H9 (cell line): ENCODE data around the gene ENPP6. TPM values are rescaled to one million over a fixed set of nuclear protein-coding genes. Genes with fewer than 3 reads are reported as not detected.

ENCODE experiments used
- DNase-seq: peaks from one replicate; pipeline ENCODE4 v3.0.0-alpha.2; 2017
- H2AFZ ChIP-seq: one replicate; pipeline ENCODE4 v1.6.1; 2013; ENCODE audit warnings: mild to moderate bottlenecking, low read length, control low read depth, moderate library complexity
- H2AK5ac ChIP-seq: 2 replicates; pipeline ENCODE4 v1.6.1; 2013; ENCODE audit warnings: low read length, control low read depth, mixed read lengths; ENCODE audit not compliant: insufficient read length
- H2BK120ac ChIP-seq: one replicate; pipeline ENCODE4 v1.6.1; 2013; ENCODE audit warnings: low read depth, mild to moderate bottlenecking, low read length, control low read depth, inconsistent platforms; ENCODE audit not compliant: poor library complexity, severe bottlenecking
- H2BK12ac ChIP-seq: 2 replicates; pipeline ENCODE4 v1.6.1; 2013; ENCODE audit warnings: low read length, control low read depth, mixed read lengths, low read depth; ENCODE audit not compliant: insufficient read length
- H2BK15ac ChIP-seq: 2 replicates; pipeline ENCODE4 v1.6.1; 2013; ENCODE audit warnings: low read depth, low read length, control low read depth
- H2BK20ac ChIP-seq: one replicate; pipeline ENCODE4 v1.6.1; 2013; ENCODE audit warnings: low read depth, mild to moderate bottlenecking, low read length, control low read depth, inconsistent platforms; ENCODE audit not compliant: poor library complexity, severe bottlenecking
- H2BK5ac ChIP-seq: 2 replicates; pipeline ENCODE4 v1.6.1; 2013; ENCODE audit warnings: low read length, control low read depth, mixed read lengths; ENCODE audit not compliant: insufficient read length
- H3K14ac ChIP-seq: 2 replicates; pipeline ENCODE4 v1.6.1; 2013; ENCODE audit warnings: low read length, control low read depth; ENCODE audit not compliant: insufficient read depth
- H3K18ac ChIP-seq: 2 replicates; pipeline ENCODE4 v1.6.1; 2013; ENCODE audit warnings: low read depth, mild to moderate bottlenecking, mixed read lengths, low read length, control low read depth; ENCODE audit not compliant: insufficient read length
- H3K23ac ChIP-seq: 2 replicates; pipeline ENCODE4 v1.6.1; 2013; ENCODE audit warnings: low read length, control low read depth, mixed read lengths, low read depth; ENCODE audit not compliant: insufficient read length
- H3K23me2 ChIP-seq: 2 replicates; pipeline ENCODE4 v1.6.1; 2013; ENCODE audit warnings: low read depth, mild to moderate bottlenecking, mixed read lengths, low read length, control low read depth; ENCODE audit not compliant: insufficient read length, poor library complexity, severe bottlenecking
- H3K27ac ChIP-seq: 2 replicates; pipeline ENCODE4 v1.5.1; 2013; ENCODE audit warnings: low read length, control low read depth, mixed read lengths, low read depth; ENCODE audit not compliant: insufficient read length
- H3K27me3 ChIP-seq: 2 replicates; pipeline ENCODE4 v1.6.1; 2013; ENCODE audit warnings: low read length, control low read depth, inconsistent platforms; ENCODE audit not compliant: insufficient read depth
- H3K4ac ChIP-seq: 2 replicates; pipeline ENCODE4 v1.6.1; 2013; ENCODE audit warnings: low read depth, mild to moderate bottlenecking, control low read depth, inconsistent platforms, low read length, moderate library complexity
- H3K4me1 ChIP-seq: 2 replicates; pipeline ENCODE4 v1.6.1; 2013; ENCODE audit warnings: low read length, control low read depth, inconsistent platforms; ENCODE audit not compliant: insufficient read depth
- H3K4me2 ChIP-seq: 2 replicates; pipeline ENCODE4 v1.6.1; 2013; ENCODE audit warnings: low read length, control low read depth, mixed read lengths; ENCODE audit not compliant: insufficient read length, insufficient read depth
- H3K56ac ChIP-seq: 2 replicates; pipeline ENCODE4 v1.6.1; 2013; ENCODE audit warnings: low read depth, mild to moderate bottlenecking, mixed read lengths, low read length, control low read depth; ENCODE audit not compliant: insufficient read length
- H3K79me1 ChIP-seq: 2 replicates; pipeline ENCODE4 v1.6.1; 2013; ENCODE audit warnings: low read depth, mild to moderate bottlenecking, moderate library complexity, low read length, control low read depth, inconsistent platforms; ENCODE audit not compliant: insufficient read depth, poor library complexity, severe bottlenecking
- H3K79me2 ChIP-seq: 2 replicates; pipeline ENCODE4 v1.6.1; 2013; ENCODE audit warnings: low read length, control low read depth, inconsistent platforms; ENCODE audit not compliant: insufficient read depth
- H3K9ac ChIP-seq: 2 replicates; pipeline ENCODE4 v1.6.1; 2013; ENCODE audit warnings: low read length, control low read depth, mixed read lengths; ENCODE audit not compliant: insufficient read length; ENCODE audit errors: extremely low read depth
- H3K9me3 ChIP-seq: one replicate; pipeline ENCODE4 v1.6.1; 2013; ENCODE audit warnings: low read depth, low read length, inconsistent platforms; ENCODE audit not compliant: control insufficient read depth
- H3T11ph ChIP-seq: one replicate; pipeline ENCODE4 v1.6.1; 2013; ENCODE audit warnings: mild to moderate bottlenecking, low read length, control low read depth, inconsistent platforms
- H4K20me1 ChIP-seq: one replicate; pipeline ENCODE4 v1.6.1; 2013; ENCODE audit not compliant: control insufficient read depth, insufficient read length, insufficient read depth
- H4K5ac ChIP-seq: 2 replicates; pipeline ENCODE4 v1.6.1; 2013; ENCODE audit warnings: low read depth, mild to moderate bottlenecking, mixed read lengths, low read length, control low read depth; ENCODE audit not compliant: insufficient read length
- H4K8ac ChIP-seq: replicated peaks from 2 replicates; pipeline ENCODE4 v1.6.1; 2013; ENCODE audit warnings: low read length, control low read depth, mixed read lengths, low read depth; ENCODE audit not compliant: insufficient read length
- H4K91ac ChIP-seq: 2 replicates; pipeline ENCODE4 v1.6.1; 2013; ENCODE audit warnings: low read depth, mild to moderate bottlenecking, moderate library complexity, mixed read lengths, low read length, control low read depth; ENCODE audit not compliant: insufficient read length
- H3K27ac Mint-ChIP-seq, 3 experiments: 2 replicates in 2 of 3; 3 replicates in 1 of 3; pipeline ENCODE4 v1.8.0; 2020 to 2021; ENCODE audit warnings: mixed read lengths in 3 of 3, mild to moderate bottlenecking in 1 of 3, moderate library complexity in 1 of 3
- H3K27me3 Mint-ChIP-seq: 2 replicates; pipeline ENCODE4 v1.8.0; 2021; ENCODE audit warnings: low read depth, mild to moderate bottlenecking, moderate library complexity, mixed read lengths
- H3K36me3 Mint-ChIP-seq, 3 experiments: 2 replicates in 2 of 3; 3 replicates in 1 of 3; pipeline ENCODE4 v1.8.0; 2020 to 2021; ENCODE audit warnings: low read depth in 3 of 3, mixed read lengths in 3 of 3; ENCODE audit not compliant: insufficient read depth in 1 of 3
- H3K4me1 Mint-ChIP-seq, 2 experiments: 2 replicates each; pipeline ENCODE4 v1.8.0; 2020; ENCODE audit warnings: mixed read lengths in 2 of 2
- H3K4me3 Mint-ChIP-seq, 2 experiments: 2 replicates in 1 of 2; 3 replicates in 1 of 2; pipeline ENCODE4 v1.8.0; 2020 to 2021; ENCODE audit warnings: mild to moderate bottlenecking in 2 of 2, mixed read lengths in 2 of 2, moderate library complexity in 1 of 2
- H3K9me3 Mint-ChIP-seq, 2 experiments: 2 replicates in 1 of 2; 3 replicates in 1 of 2; pipeline ENCODE4 v1.8.0; 2020; ENCODE audit warnings: mild to moderate bottlenecking in 2 of 2, mixed read lengths in 2 of 2, moderate library complexity in 1 of 2
- WGBS: extraction: QIAGEN DNeasy Blood & Tissue Kit; methylation state at CpG from one replicate; pipeline ENCODE4 v1.1.7; 2013; ENCODE audit warnings: missing lambda C conversion rate, low lambda C conversion rate, mixed read lengths; ENCODE audit not compliant: insufficient read length; ENCODE audit errors: extremely low coverage; 5-methylcytosine and 5-hydroxymethylcytosine counted together
- total RNA-seq: library from RNA; stranded (reverse); gene quantifications from 2 replicates; pipeline ENCODE4 v1.2.1, GENCODE V29; 2021
- TF ChIP-seq, protein P1 (sequence below): fragments of 200-600 bp; sonication (generic); conservative IDR thresholded peaks from 3 replicates; pipeline ENCODE4 v1.8.0; 2021; ENCODE audit warnings: antibody characterized with exemption, mild to moderate bottlenecking

ENPP6 gene
- total RNA-seq, 1 experiment from 2014 or later: not detected

- no peak overlapping the region for H3K14ac ChIP-seq
- no peak overlapping the region for H3K4me3 Mint-ChIP-seq
- no peak overlapping the region for H3K27ac ChIP-seq
- no CpG with 5 or more reads among the region's 10 CpGs for WGBS
- no peak overlapping the region for H3K18ac ChIP-seq
- H3K9ac ChIP-seq: no peak overlapping the region
- H4K91ac ChIP-seq: no peak overlapping the region
- H3K36me3 Mint-ChIP-seq: no peaks in the 10 kb centered on the region
- no peaks in the 10 kb centered on the region for H3K9me3 ChIP-seq
- H4K8ac ChIP-seq: no peak overlapping the region
- H3K56ac ChIP-seq: no peak overlapping the region
- H3K79me2 ChIP-seq: no peaks in the 10 kb centered on the region
- H3K27ac Mint-ChIP-seq: no peak overlapping the region; a peak in 1 of 7 replicates
- TF ChIP-seq, protein P1, sequence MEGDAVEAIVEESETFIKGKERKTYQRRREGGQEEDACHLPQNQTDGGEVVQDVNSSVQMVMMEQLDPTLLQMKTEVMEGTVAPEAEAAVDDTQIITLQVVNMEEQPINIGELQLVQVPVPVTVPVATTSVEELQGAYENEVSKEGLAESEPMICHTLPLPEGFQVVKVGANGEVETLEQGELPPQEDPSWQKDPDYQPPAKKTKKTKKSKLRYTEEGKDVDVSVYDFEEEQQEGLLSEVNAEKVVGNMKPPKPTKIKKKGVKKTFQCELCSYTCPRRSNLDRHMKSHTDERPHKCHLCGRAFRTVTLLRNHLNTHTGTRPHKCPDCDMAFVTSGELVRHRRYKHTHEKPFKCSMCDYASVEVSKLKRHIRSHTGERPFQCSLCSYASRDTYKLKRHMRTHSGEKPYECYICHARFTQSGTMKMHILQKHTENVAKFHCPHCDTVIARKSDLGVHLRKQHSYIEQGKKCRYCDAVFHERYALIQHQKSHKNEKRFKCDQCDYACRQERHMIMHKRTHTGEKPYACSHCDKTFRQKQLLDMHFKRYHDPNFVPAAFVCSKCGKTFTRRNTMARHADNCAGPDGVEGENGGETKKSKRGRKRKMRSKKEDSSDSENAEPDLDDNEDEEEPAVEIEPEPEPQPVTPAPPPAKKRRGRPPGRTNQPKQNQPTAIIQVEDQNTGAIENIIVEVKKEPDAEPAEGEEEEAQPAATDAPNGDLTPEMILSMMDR: no peak
- no peaks in the 10 kb centered on the region for H4K20me1 ChIP-seq
- no peaks in the 10 kb centered on the region for H3K79me1 ChIP-seq
- no peak overlapping the region for H2BK12ac ChIP-seq
- H3K23ac ChIP-seq: no peak overlapping the region
- no peak overlapping the region for H4K5ac ChIP-seq
- no peak overlapping the region for H2AK5ac ChIP-seq
- H3K4me1 ChIP-seq: no peaks in the 10 kb centered on the region
- H3K23me2 ChIP-seq: no peaks in the 10 kb centered on the region
- peaks cover 8 to 9% of the 10 kb centered on the region in 2 experiments for H3K4me1 Mint-ChIP-seq
- H3K4ac ChIP-seq: no peak overlapping the region
- H3T11ph ChIP-seq: no peak overlapping the region
- no peak for DNase-seq
- no peak overlapping the region for H2BK120ac ChIP-seq
- H2AFZ ChIP-seq: no peak overlapping the region
- H2BK20ac ChIP-seq: no peak overlapping the region
- no peak overlapping the region for H2BK15ac ChIP-seq
- no peak overlapping the region for H3K4me2 ChIP-seq
- no peaks in the 10 kb centered on the region; the same call in 1 of the 2 replicates for H3K27me3 ChIP-seq
- H3K27me3 Mint-ChIP-seq: peaks cover 17% of the 10 kb centered on the region
- H2BK5ac ChIP-seq: no peak overlapping the region
- no peaks in the 10 kb centered on the region for H3K9me3 Mint-ChIP-seq
These were observed 70.7 kb downstream of the ENPP6 start for GRCh38 chr4:184146951-184147350.
